ENCODE measurements around the gene GRB2.

Gene GRB2

GRCh38 chr17:75412455-75413317, 7.2 kb upstream of the GRB2 start:
- peak; percentile 80 for DNase-seq (ENCODE audit: low spot score)

DNA sequence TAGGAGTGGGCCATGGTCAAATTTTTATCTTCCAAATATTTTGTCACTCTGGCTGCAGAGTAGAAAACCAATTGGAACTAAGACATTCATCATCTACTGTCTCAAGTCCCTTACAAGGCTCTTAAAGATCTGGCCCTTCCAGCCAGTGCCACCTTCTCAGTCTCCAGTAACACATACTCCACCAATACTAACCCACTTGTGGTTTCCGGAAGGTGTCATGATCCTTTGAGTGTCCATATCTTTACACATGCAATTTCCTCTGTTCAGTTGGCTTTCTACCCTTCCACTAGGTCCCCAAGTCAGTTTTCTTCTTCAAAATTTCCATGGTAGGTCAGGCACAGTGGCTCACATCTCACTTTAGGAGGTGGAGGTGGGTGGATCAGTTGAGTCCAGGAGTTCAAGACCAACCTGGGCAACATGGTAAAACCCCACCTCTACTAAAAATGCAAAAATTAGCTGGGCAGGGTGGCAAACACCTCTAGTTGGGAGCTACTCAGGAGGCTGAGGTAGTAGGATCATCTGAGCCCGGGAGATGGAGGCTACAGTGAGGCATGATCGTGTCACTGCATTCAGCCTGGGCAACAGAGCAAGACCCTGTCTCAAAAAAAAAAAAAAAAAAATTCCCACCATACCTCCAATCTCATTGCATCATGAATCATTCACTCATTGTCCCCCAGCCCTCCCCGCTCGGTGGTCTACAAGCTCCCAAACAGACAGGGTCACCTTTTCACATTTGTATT, 6.0 kb upstream of the GRB2 start:
- DNase-seq (ENCODE audit: low spot score), result no peak

DNA sequence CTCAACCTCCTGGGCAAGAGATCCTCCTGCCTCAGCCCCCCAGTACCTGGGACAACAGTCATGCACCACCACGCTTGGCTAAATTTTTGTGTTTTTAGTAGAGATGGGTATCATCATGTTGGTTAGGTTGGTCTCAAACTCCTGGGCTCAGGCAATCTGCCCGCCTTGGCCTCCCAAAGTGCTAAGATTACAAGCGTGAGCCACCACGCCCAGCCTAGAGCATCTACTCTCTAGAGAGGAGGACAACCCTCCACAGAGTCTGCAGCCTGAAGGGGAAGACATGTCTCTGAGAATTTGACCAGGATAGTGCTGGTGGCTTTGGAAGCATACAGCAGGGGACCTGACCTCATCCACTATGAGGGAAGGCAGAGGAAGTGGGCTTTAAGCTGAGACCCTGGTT, 4.7 kb upstream of the GRB2 start:
- DNase-seq (ENCODE audit: low spot score), result no peak

DNA sequence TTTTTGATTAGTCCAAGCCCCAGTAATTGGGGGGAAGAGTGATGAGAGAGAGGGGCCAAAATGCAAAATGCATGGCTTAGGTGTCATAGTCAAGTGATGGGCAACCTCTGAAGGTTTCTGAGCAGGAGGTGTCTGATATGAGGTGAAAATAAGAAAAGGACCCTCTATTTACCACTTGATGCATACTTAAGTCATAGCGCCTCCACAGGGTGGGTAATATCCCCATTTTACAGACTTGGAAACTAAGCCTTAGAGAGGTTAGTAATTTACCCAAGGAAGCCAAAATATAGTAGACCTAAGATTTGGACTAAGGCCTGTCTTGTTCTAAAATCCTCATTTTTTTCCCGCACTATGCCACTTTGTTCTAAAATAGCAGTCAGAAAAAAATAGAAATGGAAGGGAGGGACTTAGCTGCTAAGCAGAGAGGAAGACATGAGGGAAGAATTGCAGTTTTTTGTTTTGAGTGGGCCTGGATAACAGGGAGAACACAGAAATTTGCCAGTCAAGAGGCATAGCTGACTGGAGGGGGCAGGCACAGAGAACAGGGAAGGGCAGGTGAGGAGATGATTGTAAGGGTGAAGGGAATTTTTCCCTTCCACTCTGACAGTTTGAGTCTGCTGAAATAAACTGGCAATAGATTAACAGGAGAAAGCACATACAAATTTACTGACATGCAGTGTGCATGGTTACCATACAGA, 2.3 kb upstream of the GRB2 start:
- no peak for DNase-seq (ENCODE audit: low spot score)

DNA sequence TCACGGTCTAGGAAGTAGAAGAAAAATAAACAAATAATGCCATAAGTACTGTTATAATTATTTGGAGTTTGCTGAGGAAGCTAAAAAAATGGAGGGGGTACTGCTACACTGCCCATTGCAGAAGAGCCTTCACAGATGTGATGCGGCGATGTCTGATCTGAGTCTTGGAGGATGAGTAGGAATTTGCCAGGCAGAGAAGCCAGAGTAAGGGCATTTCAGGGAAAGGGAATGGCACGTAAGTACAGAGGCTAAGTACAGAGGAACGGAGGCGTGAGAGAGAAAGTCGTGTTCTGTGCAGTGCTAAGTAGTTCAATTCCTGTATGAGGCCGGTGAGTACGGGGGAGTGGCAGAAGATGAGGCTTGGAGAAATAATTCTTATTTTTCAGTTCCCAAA, 741 bp upstream of the GRB2 start:
- DNase-seq (ENCODE audit: low spot score), result no peak

DNA sequence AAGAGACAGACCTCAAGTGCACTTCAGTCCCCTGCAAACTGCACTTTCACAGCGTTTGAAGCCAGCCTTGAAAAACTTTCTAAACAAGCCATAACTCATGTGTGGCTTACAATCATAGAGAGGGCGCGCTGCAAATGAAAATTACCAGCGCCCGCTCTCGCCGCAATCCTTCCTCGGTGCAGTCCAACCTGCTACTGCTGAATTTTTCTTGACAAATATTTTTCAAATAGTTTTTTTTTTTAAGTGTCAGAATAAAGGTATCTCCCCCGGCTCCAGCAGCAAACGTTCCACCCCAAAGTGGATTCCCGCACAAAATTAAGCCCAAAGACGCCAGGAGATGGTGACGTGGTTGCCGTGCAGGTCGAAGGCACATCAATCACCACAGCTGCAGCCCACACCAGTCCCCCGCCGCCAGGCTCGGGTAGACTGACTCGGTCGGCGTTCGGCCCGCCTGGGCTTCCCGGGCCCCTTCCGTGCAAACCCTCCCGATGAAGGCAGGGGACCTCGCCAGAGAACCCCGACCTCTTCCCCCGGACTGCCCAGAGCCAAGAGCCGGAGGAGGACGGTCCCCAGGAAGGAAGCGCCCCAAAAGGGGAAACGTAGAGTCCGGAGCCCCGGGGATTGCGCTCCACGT, 630 bp downstream of the GRB2 start:
- peak; percentile 72 for DNase-seq (ENCODE audit: low spot score)

GRCh38 chr17:75404223-75404730, 1.2 kb downstream of the GRB2 start:
- DNase-seq (ENCODE audit: low spot score), result peak; percentile 87

DNA sequence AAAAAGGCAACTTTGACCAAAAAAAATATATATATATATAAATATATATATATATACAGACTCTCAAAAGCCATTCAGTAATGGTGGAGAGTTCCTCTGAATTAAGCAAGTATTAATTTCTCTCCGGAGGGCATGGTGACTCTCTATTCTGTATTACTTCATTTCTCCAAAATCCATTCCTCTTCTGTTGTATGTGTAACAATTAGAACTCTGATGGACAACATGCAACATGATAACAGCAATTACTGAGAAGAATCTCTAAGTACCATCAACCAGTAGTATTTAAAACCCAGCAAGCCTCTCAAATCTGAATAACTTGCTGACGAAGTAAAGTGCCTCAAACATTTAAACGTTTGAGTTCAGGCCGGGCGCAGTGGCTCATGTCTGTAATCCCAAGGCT, 2.3 kb downstream of the GRB2 start:
- DNase-seq (ENCODE audit: low spot score), result no peak

GRCh38 chr17:75402026-75402425, 3.5 kb downstream of the GRB2 start:
- no peak for DNase-seq (ENCODE audit: low spot score)

DNA sequence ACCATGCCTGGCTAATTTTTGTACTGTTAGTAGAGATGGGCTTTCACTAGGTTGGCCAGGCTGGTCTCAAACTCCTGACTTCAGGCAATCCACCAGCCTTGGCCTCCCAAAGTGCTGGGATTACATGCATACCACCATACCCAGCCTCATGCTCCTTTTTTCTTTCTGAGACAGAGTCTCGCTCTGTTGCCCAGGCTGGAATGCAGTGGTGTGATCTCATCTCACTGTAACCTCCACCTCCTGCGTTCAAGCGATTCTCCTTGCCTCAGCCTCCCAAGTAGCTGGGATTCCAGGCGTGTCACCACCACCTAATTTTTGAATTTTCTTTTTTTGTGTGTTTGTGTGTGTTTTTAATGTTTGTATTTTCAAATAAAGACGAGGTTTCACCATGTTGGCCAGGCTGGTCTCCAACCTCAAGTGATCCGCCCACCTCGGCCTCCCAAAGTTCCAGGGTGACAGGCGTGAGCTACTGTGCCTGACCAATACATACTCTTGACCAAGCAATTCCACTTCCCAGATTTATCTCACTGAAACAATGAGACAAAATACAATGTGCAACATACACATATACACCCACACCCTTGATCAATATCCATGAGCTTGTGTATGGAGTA, 5.0 kb downstream of the GRB2 start:
- no peak for DNase-seq (ENCODE audit: low spot score)

GRCh38 chr17:75398279-75398678, 7.2 kb downstream of the GRB2 start:
- DNase-seq (ENCODE audit: low spot score), result no peak

DNA sequence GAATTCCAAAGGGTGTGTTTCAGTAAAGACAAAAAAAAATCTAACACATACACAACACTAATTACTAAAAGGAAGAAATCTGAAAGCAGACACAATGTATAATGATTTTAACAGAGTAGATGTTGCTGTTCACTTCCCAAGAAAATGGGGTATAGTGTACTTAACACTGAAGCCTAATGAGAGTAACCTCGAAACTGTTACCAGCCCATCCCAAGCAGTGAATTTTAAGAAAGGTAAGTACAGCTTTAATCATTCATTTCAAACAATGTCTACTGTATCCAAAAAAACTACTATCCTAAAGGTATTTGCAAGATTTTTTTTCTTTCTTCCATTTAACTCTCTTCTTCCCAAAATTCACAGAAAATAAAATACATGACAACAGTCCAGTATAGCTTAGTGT, 8.3 kb downstream of the GRB2 start:
- no peak for DNase-seq (ENCODE audit: low spot score)

- no peak for DNase-seq (ENCODE audit: low spot score)
These were observed 8.7 kb downstream of the GRB2 start for GRCh38 chr17:75396796-75397195.

- DNase-seq (ENCODE audit: low spot score), result no peak
These were observed 9.5 kb downstream of the GRB2 start for GRCh38 chr17:75396025-75396424.

GRCh38 chr17:75394332-75394918, 11.1 kb downstream of the GRB2 start:
- DNase-seq (ENCODE audit: low spot score), result peak; percentile 32

GRCh38 chr17:75393523-75394331, 11.8 kb downstream of the GRB2 start:
- peak; percentile 98 for DNase-seq (ENCODE audit: low spot score)

GRCh38 chr17:75392559-75392958, 12.9 kb downstream of the GRB2 start:
- DNase-seq (ENCODE audit: low spot score), result no peak

DNA sequence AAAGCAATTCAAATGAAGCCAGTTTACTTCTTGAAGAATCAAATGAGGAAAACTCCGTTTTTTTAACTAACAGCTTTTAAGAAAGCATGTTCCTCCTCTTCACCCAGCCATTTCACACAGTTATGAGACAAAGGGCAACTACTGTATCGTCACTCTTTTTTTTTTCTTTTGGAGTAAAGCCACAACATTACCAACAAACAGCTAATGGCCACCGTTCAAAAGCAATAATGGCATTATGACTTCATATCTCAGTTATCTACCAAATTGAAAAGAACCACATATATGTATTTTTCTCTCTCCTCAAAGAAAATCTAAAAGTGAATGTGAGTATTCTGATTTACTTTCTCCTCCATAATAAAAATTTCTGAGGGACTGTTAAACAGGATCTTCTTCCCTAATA, 14.5 kb downstream of the GRB2 start:
- DNase-seq (ENCODE audit: low spot score), result no peak

DNA sequence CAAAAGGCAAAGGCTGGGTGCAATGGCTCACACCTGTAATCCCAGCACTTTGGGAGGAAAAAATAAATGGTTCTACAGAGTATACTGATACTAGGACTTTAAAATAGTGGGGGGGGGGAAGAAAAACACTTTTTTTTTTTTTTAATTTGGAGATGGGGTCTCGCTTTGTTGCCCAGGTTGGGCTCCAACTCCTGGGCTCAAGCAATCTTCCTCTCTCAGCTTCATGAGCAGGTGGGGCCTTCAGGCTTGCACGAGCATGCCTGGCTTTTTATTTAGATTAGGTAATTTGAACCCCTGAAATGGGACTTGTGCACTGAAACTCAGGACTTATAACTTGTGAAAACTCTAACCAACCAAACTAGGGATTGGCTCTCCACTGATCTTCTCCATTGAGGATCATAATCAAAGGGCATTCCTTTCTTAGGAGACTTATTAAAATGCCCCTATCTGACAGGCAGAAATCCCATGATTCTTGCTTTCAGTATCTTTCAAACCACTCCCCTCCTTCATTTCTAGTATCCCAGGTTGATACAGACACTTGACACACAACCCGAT, 16.9 kb downstream of the GRB2 start:
- no peak for DNase-seq (ENCODE audit: low spot score)

- DNase-seq (ENCODE audit: low spot score), result no peak
These were observed 17.7 kb downstream of the GRB2 start for GRCh38 chr17:75387771-75388170.

Measured in RKO (cell line).